WI38 (cell line): ENCODE results near the gene ZRANB2.

Experiments
- H3K4me3 ChIP-seq: 2 replicates; pipeline ENCODE4 v1.5.1; 2011; ENCODE audit warnings: low read depth, mild to moderate bottlenecking, control low read depth, low read length
- CTCF ChIP-seq: IDR thresholded peaks from 2 replicates; pipeline ENCODE4 v1.5.1; 2012; ENCODE audit warnings: low read depth, mild to moderate bottlenecking, control low read depth, low read length

Gene ZRANB2

GRCh38 chr1:71080739-71081696 lies at the start of gene ZRANB2:
Gene ZRANB2 (minus strand): TSS chr1:71081035. CDS start chr1:71080995, 40 bp downstream.
- peak within 1 kb of the TSS; percentile 96 for H3K4me3 ChIP-seq
- TF ChIP-seq CTCF, result peak; percentile 66

GRCh38 chr1:71128060-71128459 lies 47.2 kb upstream of the ZRANB2 start:
- no peak overlapping the region for H3K4me3 ChIP-seq
- no peak for TF ChIP-seq CTCF

GRCh38 chr1:71118086-71118485 lies 37.3 kb upstream of the ZRANB2 start:
- no peak for TF ChIP-seq CTCF
- no peak overlapping the region for H3K4me3 ChIP-seq

GRCh38 chr1:71116729-71117128 lies 35.9 kb upstream of the ZRANB2 start:
- no peak overlapping the region for H3K4me3 ChIP-seq
- no peak for TF ChIP-seq CTCF

- H3K4me3 ChIP-seq, result no peak overlapping the region
- TF ChIP-seq CTCF, result no peak
Observed at GRCh38 chr1:71106658-71107322, 26.0 kb upstream of the ZRANB2 start.

GRCh38 chr1:71104417-71104816 lies 23.6 kb upstream of the ZRANB2 start:
- no peak for TF ChIP-seq CTCF
- H3K4me3 ChIP-seq, result no peak overlapping the region
